Measurements from ENCODE around the gene SH3PXD2A.

The SH3PXD2A gene

GRCh38 chr10:103758294-103758681 is 97.1 kb downstream of the SH3PXD2A start:
- H3K27me3 ChIP-seq (ENCODE audit: control insufficient read depth, insufficient read depth, low read length), result no peaks in the 10 kb centered on the region
- H3K9me3 ChIP-seq (ENCODE audit: control insufficient read depth, insufficient read depth, low read depth, low read length), result no peaks in the 10 kb centered on the region
- no peaks in the 10 kb centered on the region for H3K36me3 ChIP-seq (ENCODE audit: control insufficient read depth, insufficient read depth, low read length)
- no peak overlapping the region for H3K4me3 ChIP-seq (ENCODE audit: low read depth, low read length)
- H3K4me1 ChIP-seq (ENCODE audit: control insufficient read depth, insufficient read depth, low read length), result peaks cover 38% of the 10 kb centered on the region
- no peak overlapping the region for H3K9ac ChIP-seq (ENCODE audit: low read length)
- H3K27ac ChIP-seq (ENCODE audit: low read depth, low read length), result no peak overlapping the region

- no peak overlapping the region for H3K27ac ChIP-seq (ENCODE audit: low read depth, low read length)
- no peaks in the 10 kb centered on the region for H3K36me3 ChIP-seq (ENCODE audit: control insufficient read depth, insufficient read depth, low read length)
- peaks cover 33% of the 10 kb centered on the region for H3K4me1 ChIP-seq (ENCODE audit: control insufficient read depth, insufficient read depth, low read length)
- H3K9me3 ChIP-seq (ENCODE audit: control insufficient read depth, insufficient read depth, low read depth, low read length), result no peaks in the 10 kb centered on the region
- H3K4me3 ChIP-seq (ENCODE audit: low read depth, low read length), result no peak overlapping the region
- H3K27me3 ChIP-seq (ENCODE audit: control insufficient read depth, insufficient read depth, low read length), result no peaks in the 10 kb centered on the region
- peak overlapping the region; percentile 17 for H3K9ac ChIP-seq (ENCODE audit: low read length)
These were observed 97.7 kb downstream of the SH3PXD2A start for GRCh38 chr10:103757531-103758293.

GRCh38 chr10:103756277-103756869 is 99.0 kb downstream of the SH3PXD2A start:
- no peak overlapping the region for H3K27ac ChIP-seq (ENCODE audit: low read depth, low read length)
- H3K9ac ChIP-seq (ENCODE audit: low read length), result no peak overlapping the region
- H3K36me3 ChIP-seq (ENCODE audit: control insufficient read depth, insufficient read depth, low read length), result no peaks in the 10 kb centered on the region
- peaks cover 28% of the 10 kb centered on the region for H3K4me1 ChIP-seq (ENCODE audit: control insufficient read depth, insufficient read depth, low read length)
- no peaks in the 10 kb centered on the region; the same call in 1 of the 2 replicates for H3K9me3 ChIP-seq (ENCODE audit: control insufficient read depth, insufficient read depth, low read depth, low read length)
- no peaks in the 10 kb centered on the region for H3K27me3 ChIP-seq (ENCODE audit: control insufficient read depth, insufficient read depth, low read length)
- no peak overlapping the region for H3K4me3 ChIP-seq (ENCODE audit: low read depth, low read length)

- Histone ChIP-seq H3K9me3 (ENCODE audit: control insufficient read depth, insufficient read depth, low read depth, low read length) (no peaks in the 10 kb centered on the region; the same call in 1 of the 2 replicates), H3K4me3 (ENCODE audit: low read depth, low read length) (no peak overlapping the region), H3K9ac (ENCODE audit: low read length) (no peak overlapping the region), H3K27ac (ENCODE audit: low read depth, low read length) (no peak overlapping the region), H3K4me1 (ENCODE audit: control insufficient read depth, insufficient read depth, low read length) (peaks cover 11% of the 10 kb centered on the region), H3K27me3 (ENCODE audit: control insufficient read depth, insufficient read depth, low read length) (no peaks in the 10 kb centered on the region), H3K36me3 (ENCODE audit: control insufficient read depth, insufficient read depth, low read length) (no peaks in the 10 kb centered on the region)
These were observed 102.6 kb downstream of the SH3PXD2A start for GRCh38 chr10:103752680-103753248.

- H3K9me3 ChIP-seq (ENCODE audit: control insufficient read depth, insufficient read depth, low read depth, low read length), result no peaks in the 10 kb centered on the region; the same call in 1 of the 2 replicates
- no peaks in the 10 kb centered on the region for H3K27me3 ChIP-seq (ENCODE audit: control insufficient read depth, insufficient read depth, low read length)
- H3K9ac ChIP-seq (ENCODE audit: low read length), result no peak overlapping the region
- H3K4me3 ChIP-seq (ENCODE audit: low read depth, low read length), result no peak overlapping the region
- H3K36me3 ChIP-seq (ENCODE audit: control insufficient read depth, insufficient read depth, low read length), result no peaks in the 10 kb centered on the region
- H3K27ac ChIP-seq (ENCODE audit: low read depth, low read length), result no peak overlapping the region
- peaks cover 5% of the 10 kb centered on the region; the same call in 1 of the 2 replicates for H3K4me1 ChIP-seq (ENCODE audit: control insufficient read depth, insufficient read depth, low read length)
These were observed 103.6 kb downstream of the SH3PXD2A start for GRCh38 chr10:103751667-103752290.

- no peaks in the 10 kb centered on the region for H3K36me3 ChIP-seq (ENCODE audit: control insufficient read depth, insufficient read depth, low read length)
- no peaks in the 10 kb centered on the region; the same call in 1 of the 2 replicates for H3K9me3 ChIP-seq (ENCODE audit: control insufficient read depth, insufficient read depth, low read depth, low read length)
- H3K27me3 ChIP-seq (ENCODE audit: control insufficient read depth, insufficient read depth, low read length), result no peaks in the 10 kb centered on the region
- H3K27ac ChIP-seq (ENCODE audit: low read depth, low read length), result no peak overlapping the region
- peaks cover 5% of the 10 kb centered on the region; the same call in 1 of the 2 replicates for H3K4me1 ChIP-seq (ENCODE audit: control insufficient read depth, insufficient read depth, low read length)
- H3K4me3 ChIP-seq (ENCODE audit: low read depth, low read length), result no peak overlapping the region
- H3K9ac ChIP-seq (ENCODE audit: low read length), result no peak overlapping the region
These were observed 104.5 kb downstream of the SH3PXD2A start for GRCh38 chr10:103750836-103751235.

GRCh38 chr10:103749779-103750178 is 105.6 kb downstream of the SH3PXD2A start:
- Histone ChIP-seq H3K4me3 (ENCODE audit: low read depth, low read length) (no peak overlapping the region), H3K9ac (ENCODE audit: low read length) (no peak overlapping the region)

GRCh38 chr10:103748020-103748419 is 107.4 kb downstream of the SH3PXD2A start:
- Histone ChIP-seq H3K36me3 (ENCODE audit: control insufficient read depth, insufficient read depth, low read length) (no peaks in the 10 kb centered on the region), H3K4me1 (ENCODE audit: control insufficient read depth, insufficient read depth, low read length) (peaks cover 13% of the 10 kb centered on the region; the same call in 1 of the 2 replicates), H3K4me3 (ENCODE audit: low read depth, low read length) (no peak overlapping the region), H3K9me3 (ENCODE audit: control insufficient read depth, insufficient read depth, low read depth, low read length) (no peaks in the 10 kb centered on the region; the same call in 1 of the 2 replicates), H3K27me3 (ENCODE audit: control insufficient read depth, insufficient read depth, low read length) (no peaks in the 10 kb centered on the region), H3K27ac (ENCODE audit: low read depth, low read length) (no peak overlapping the region), H3K9ac (ENCODE audit: low read length) (no peak overlapping the region)

More at GRCh38 chr10:103749779-103750178, 105.6 kb downstream of the SH3PXD2A start:
- H3K36me3 ChIP-seq (ENCODE audit: control insufficient read depth, insufficient read depth, low read length), result no peaks in the 10 kb centered on the region
- H3K27me3 ChIP-seq (ENCODE audit: control insufficient read depth, insufficient read depth, low read length), result no peaks in the 10 kb centered on the region
- H3K9me3 ChIP-seq (ENCODE audit: control insufficient read depth, insufficient read depth, low read depth, low read length), result no peaks in the 10 kb centered on the region; the same call in 1 of the 2 replicates
- H3K27ac ChIP-seq (ENCODE audit: low read depth, low read length), result no peak overlapping the region
- peaks cover 13% of the 10 kb centered on the region; the same call in 1 of the 2 replicates for H3K4me1 ChIP-seq (ENCODE audit: control insufficient read depth, insufficient read depth, low read length)

GRCh38 chr10:103747193-103747865 is 108.0 kb downstream of the SH3PXD2A start:
- no peaks in the 10 kb centered on the region; the same call in 1 of the 2 replicates for H3K9me3 ChIP-seq (ENCODE audit: control insufficient read depth, insufficient read depth, low read depth, low read length)
- no peak overlapping the region for H3K27ac ChIP-seq (ENCODE audit: low read depth, low read length)
- peaks cover 13% of the 10 kb centered on the region; the same call in 1 of the 2 replicates for H3K4me1 ChIP-seq (ENCODE audit: control insufficient read depth, insufficient read depth, low read length)
- no peaks in the 10 kb centered on the region for H3K27me3 ChIP-seq (ENCODE audit: control insufficient read depth, insufficient read depth, low read length)
- H3K4me3 ChIP-seq (ENCODE audit: low read depth, low read length), result no peak overlapping the region
- no peaks in the 10 kb centered on the region for H3K36me3 ChIP-seq (ENCODE audit: control insufficient read depth, insufficient read depth, low read length)
- no peak overlapping the region for H3K9ac ChIP-seq (ENCODE audit: low read length)

- H3K4me1 ChIP-seq (ENCODE audit: control insufficient read depth, insufficient read depth, low read length), result peaks cover 13% of the 10 kb centered on the region; the same call in 1 of the 2 replicates
- H3K27me3 ChIP-seq (ENCODE audit: control insufficient read depth, insufficient read depth, low read length), result no peaks in the 10 kb centered on the region
- H3K27ac ChIP-seq (ENCODE audit: low read depth, low read length), result no peak overlapping the region
- no peak overlapping the region for H3K9ac ChIP-seq (ENCODE audit: low read length)
- no peak overlapping the region for H3K4me3 ChIP-seq (ENCODE audit: low read depth, low read length)
- H3K36me3 ChIP-seq (ENCODE audit: control insufficient read depth, insufficient read depth, low read length), result no peaks in the 10 kb centered on the region
- no peaks in the 10 kb centered on the region for H3K9me3 ChIP-seq (ENCODE audit: control insufficient read depth, insufficient read depth, low read depth, low read length)
These were observed 108.8 kb downstream of the SH3PXD2A start for GRCh38 chr10:103746598-103746997.
